Nephron (organoid): ENCODE results near the gene UVRAG.
A peak's percentile ranks its signal among the peaks of the same experiment; 100 is the strongest.

Experiments used
- H3K27ac Mint-ChIP-seq, 3 experiments: 2 replicates each; pipeline ENCODE4 v1.8.0; 2020; ENCODE audit warnings: mixed read lengths in 3 of 3, mild to moderate bottlenecking in 2 of 3, moderate library complexity in 1 of 3
- H3K27me3 Mint-ChIP-seq: 2 replicates; pipeline ENCODE4 v1.8.0; 2021; ENCODE audit warnings: low read depth, mild to moderate bottlenecking, moderate library complexity, mixed read lengths
- H3K36me3 Mint-ChIP-seq: 2 replicates; pipeline ENCODE4 v1.8.0; 2020; ENCODE audit warnings: low read depth, mixed read lengths
- H3K4me1 Mint-ChIP-seq: 2 replicates; pipeline ENCODE4 v1.8.0; 2020; ENCODE audit warnings: mixed read lengths
- H3K4me3 Mint-ChIP-seq, 3 experiments: 2 replicates each; pipeline ENCODE4 v1.8.0; 2020; ENCODE audit warnings: mild to moderate bottlenecking in 3 of 3, mixed read lengths in 3 of 3, moderate library complexity in 2 of 3
- H3K9me3 Mint-ChIP-seq: 2 replicates; pipeline ENCODE4 v1.8.0; 2020; ENCODE audit warnings: mixed read lengths
- CTCF ChIP-seq, 3 experiments: fragments of 200-600 bp; sonication (generic); IDR thresholded peaks; one replicate each; pipeline ENCODE4 v1.5.0; 2021; ENCODE audit warnings: antibody characterized with exemption in 3 of 3; ENCODE audit not compliant: unreplicated experiment in 3 of 3

UVRAG gene

GRCh38 chr11:76124905-76125770 is 310.1 kb downstream of the UVRAG start:
- no peaks in the 10 kb centered on the region for H3K9me3 Mint-ChIP-seq
- H3K27me3 Mint-ChIP-seq, result no peaks in the 10 kb centered on the region
- H3K27ac Mint-ChIP-seq, result peak overlapping the region in 1 of 3 experiments; percentile 13
- TF ChIP-seq CTCF (IDR thresholded peaks at IDR 0.05; ENCODE audit: unreplicated experiment in 3 of 3), result no peak
- H3K4me3 Mint-ChIP-seq, result no peak overlapping the region
- H3K36me3 Mint-ChIP-seq, result peaks cover 6% of the 10 kb centered on the region
- H3K4me1 Mint-ChIP-seq, result peaks cover 30% of the 10 kb centered on the region

DNA sequence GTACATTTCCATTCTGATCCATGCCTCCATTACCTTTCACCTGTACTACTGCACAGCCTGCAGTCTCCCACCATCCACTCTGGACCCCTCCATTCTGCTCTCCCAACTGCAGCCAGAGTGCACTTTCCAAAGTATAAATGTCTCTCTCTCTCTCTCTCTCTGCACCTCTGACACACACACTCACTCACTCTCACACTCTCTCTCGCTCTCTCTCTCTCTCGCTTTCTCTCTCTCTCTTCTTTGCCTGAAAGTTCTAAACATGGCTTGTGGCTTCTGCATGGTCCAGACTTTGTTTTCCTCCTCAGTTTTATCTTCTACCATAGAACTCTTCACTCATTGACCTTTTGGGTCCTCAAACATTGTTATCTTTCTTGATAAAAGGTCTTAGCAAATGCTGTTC is 314.7 kb downstream of the UVRAG start:
- TF ChIP-seq CTCF (IDR thresholded peaks at IDR 0.05; ENCODE audit: unreplicated experiment in 3 of 3), result no peak
- no peaks in the 10 kb centered on the region for H3K9me3 Mint-ChIP-seq
- H3K27me3 Mint-ChIP-seq, result no peaks in the 10 kb centered on the region
- H3K4me1 Mint-ChIP-seq, result peaks cover 42% of the 10 kb centered on the region
- H3K36me3 Mint-ChIP-seq, result peaks cover 12% of the 10 kb centered on the region
- H3K27ac Mint-ChIP-seq, result no peak overlapping the region
- no peak overlapping the region for H3K4me3 Mint-ChIP-seq

DNA sequence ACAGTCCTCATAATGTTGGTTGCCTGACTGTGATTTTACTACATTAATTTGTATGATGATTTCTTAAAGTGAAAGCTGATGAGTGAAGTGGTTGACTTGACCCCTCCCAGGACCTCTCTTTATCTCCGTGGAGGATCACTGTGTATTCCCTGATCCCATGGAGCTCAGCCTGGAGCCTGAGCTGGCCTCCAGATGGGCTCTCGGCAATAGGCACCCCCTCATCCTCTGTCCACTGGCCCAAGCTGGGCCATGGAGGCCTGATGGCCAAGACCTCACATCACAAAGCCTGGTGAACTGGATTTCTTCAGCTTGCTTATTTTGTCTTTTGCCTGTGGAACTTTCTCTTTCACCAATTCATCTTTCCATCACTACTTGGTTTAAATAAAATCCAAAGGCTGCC is 316.1 kb downstream of the UVRAG start:
- H3K4me3 Mint-ChIP-seq, result no peak overlapping the region
- peak overlapping the region; percentile 75 to 84 (median 84) for H3K27ac Mint-ChIP-seq
- H3K4me1 Mint-ChIP-seq, result peaks cover 46% of the 10 kb centered on the region
- no peak for TF ChIP-seq CTCF (IDR thresholded peaks at IDR 0.05; ENCODE audit: unreplicated experiment in 3 of 3)
- H3K9me3 Mint-ChIP-seq, result no peaks in the 10 kb centered on the region
- H3K27me3 Mint-ChIP-seq, result no peaks in the 10 kb centered on the region
- H3K36me3 Mint-ChIP-seq, result peaks cover 17% of the 10 kb centered on the region

DNA sequence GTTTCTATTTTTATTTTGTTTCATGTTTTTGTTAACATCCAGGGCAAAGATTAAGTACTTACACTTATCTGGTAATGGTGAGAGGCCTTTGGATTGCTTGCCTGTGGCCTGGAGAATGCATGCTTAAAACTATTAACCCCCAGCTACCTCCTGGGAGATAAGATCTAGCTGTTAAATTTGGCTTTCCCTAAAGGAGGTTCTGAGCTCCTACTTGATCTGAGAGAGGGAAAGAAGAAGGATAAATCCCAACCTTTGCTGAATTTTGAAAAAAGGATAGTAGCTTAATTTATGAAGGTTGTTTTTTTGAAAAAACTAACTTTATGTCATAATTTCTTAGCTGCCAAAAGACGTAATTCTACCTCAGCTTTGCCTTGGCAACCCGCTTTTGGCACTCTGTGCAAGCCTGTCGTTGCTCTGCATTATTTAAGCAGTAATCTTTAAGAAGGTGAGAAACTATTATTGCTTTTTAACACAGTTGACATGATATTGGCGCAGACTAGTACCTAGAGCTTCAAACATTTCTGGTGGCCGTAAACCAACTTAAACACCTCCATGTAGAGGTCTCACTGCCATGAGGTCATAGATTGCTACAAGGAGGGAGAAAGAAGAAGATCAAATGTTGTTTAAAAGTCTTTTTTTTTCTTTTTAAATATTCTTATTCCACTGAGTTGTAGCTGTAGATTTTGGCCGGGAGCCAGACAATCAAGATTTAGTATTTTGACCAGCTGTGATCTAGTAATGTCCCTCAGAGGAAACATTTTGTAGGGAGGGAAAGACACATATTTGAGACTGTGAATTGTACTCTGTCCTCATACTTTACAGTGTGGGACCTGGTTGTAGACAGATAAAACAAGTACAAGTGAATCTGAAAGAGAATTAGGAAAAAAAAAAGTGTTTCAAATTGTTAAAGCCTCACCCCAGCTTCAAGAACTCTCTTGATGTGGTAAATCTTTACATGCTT is 316.9 kb downstream of the UVRAG start:
- Mint-ChIP-seq H3K9me3 (no peaks in the 10 kb centered on the region), H3K36me3 (peaks cover 13% of the 10 kb centered on the region), H3K27ac (peak overlapping the region; percentile 75 to 84 (median 84)), H3K4me1 (peaks cover 46% of the 10 kb centered on the region), H3K27me3 (no peaks in the 10 kb centered on the region), H3K4me3 (peak overlapping the region in 1 of 3 experiments; percentile 22)
- no peak for TF ChIP-seq CTCF (IDR thresholded peaks at IDR 0.05; ENCODE audit: unreplicated experiment in 3 of 3)

GRCh38 chr11:76134239-76134638 is 319.2 kb downstream of the UVRAG start:
- no peak overlapping the region for H3K4me3 Mint-ChIP-seq

More at GRCh38 chr11:76134239-76134638, 319.2 kb downstream of the UVRAG start:
- peaks cover 11% of the 10 kb centered on the region for H3K36me3 Mint-ChIP-seq
- no peaks in the 10 kb centered on the region for H3K9me3 Mint-ChIP-seq
- peaks cover 46% of the 10 kb centered on the region for H3K4me1 Mint-ChIP-seq
- peak overlapping the region in 2 of 3 experiments; percentile 35 to 49 for H3K27ac Mint-ChIP-seq
- no peak for TF ChIP-seq CTCF (IDR thresholded peaks at IDR 0.05; ENCODE audit: unreplicated experiment in 3 of 3)
- H3K27me3 Mint-ChIP-seq, result no peaks in the 10 kb centered on the region
